GM12891 (cell line): ENCODE data around the gene ZSWIM5.
"Not testable (repeated sequence)": the region's sequence is repeated elsewhere in the genome, so short reads cannot be mapped to it uniquely, and the experiment has no call there.

Experiments used
- DNase-seq: peaks from one replicate; pipeline ENCODE4 v3.0.0; 2011; ENCODE audit warnings: low spot score; ENCODE audit not compliant: insufficient read length
- FAIRE-seq: peaks from 2 replicates; lab custom pipeline; 2011; peaks lifted over from hg19 to GRCh38; lab: Jason Lieb, UNC
- PAX5 ChIP-seq: IDR thresholded peaks from 2 replicates; pipeline ENCODE4 v1.6.1; 2011; ENCODE audit warnings: low read length, moderate library complexity, mild to moderate bottlenecking; ENCODE audit not compliant: insufficient read depth, severe bottlenecking
- POLR2A ChIP-seq: IDR thresholded peaks from 2 replicates; pipeline ENCODE4 v1.6.1; 2011; ENCODE audit warnings: low read depth, low read length, control low read depth
- POLR2AphosphoS5 ChIP-seq: IDR thresholded peaks from 2 replicates; pipeline ENCODE4 v1.6.1; 2011; ENCODE audit warnings: low read depth, low read length, control low read depth
- POU2F2 ChIP-seq: IDR thresholded peaks from 2 replicates; pipeline ENCODE4 v1.6.1; 2011; ENCODE audit warnings: low read depth, mild to moderate bottlenecking, control low read depth, low read length, moderate library complexity
- SPI1 ChIP-seq: IDR thresholded peaks from 2 replicates; pipeline ENCODE4 v1.6.1; 2011; ENCODE audit warnings: low read depth, low read length, control low read depth
- TAF1 ChIP-seq: IDR thresholded peaks from 2 replicates; pipeline ENCODE4 v1.6.1; 2011; ENCODE audit warnings: low read depth, low read length, control low read depth

Gene ZSWIM5

DNA sequence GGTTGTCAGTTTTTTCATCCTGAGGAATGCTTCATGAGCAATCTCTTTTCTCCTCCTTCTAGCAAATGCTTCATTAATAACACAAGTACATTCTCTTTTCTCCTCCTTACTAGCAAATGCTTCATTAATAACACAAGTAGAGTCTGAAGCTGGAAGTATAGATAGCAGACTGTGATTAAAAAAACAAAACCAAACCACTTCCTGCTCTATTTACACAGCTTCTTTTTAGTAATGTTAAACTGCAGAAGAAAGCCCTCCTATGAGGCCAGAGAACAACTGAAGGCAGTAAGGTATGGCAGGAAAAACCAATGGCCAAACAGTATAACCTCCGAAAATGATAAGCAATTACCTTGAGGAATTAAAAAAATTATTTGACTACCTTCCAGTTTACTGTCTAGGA, 90.1 kb downstream of the ZSWIM5 start:
- TF ChIP-seq SPI1 (no peak), POU2F2 (no peak)
- no peak for FAIRE-seq
- no peak for DNase-seq

DNA sequence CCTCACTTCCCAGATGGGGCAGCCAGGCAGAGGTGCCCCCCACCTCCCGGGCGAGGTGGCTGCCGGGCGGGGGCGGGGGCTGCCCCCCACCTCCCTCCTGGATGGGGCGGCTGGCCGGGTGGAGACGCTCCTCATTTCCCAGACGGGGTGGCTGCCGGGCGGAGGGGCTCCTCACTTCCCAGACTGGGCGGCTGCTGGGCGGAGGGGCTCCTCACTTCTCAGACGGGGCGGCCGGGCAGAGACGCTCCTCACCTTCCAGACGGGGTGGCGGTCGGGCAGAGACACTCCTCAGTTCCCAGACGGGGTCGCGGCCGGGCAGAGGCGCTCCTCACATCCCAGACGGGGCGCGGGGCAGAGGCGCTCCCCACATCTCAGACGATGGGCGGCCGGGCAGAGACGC, 91.2 kb downstream of the ZSWIM5 start:
- FAIRE-seq, DNase-seq: not testable (repeated sequence)

DNA sequence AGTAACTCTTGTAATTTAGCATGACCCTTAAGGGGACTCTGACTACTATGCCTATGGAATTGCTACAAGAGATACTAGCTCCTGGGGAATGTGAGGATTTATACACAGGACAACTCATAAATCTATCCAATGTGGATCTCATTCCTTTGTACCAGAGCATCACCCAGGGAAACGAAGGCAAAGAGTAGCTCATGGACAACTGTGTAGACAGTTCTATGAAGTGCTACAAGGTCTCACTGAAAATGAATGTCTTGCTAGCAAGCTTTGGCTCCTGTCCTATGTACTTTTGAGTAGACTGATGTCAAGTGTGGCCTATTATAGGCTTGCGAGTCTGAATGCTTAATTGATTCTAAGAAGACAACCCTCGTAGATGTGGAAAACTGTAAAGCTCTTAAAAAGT, 93.7 kb downstream of the ZSWIM5 start:
- FAIRE-seq (no peak), DNase-seq (no peak)
- TF ChIP-seq TAF1 = no peak
- TF ChIP-seq PAX5 = no peak
- TF ChIP-seq POU2F2 = no peak
- TF ChIP-seq SPI1 = no peak
- no peak for TF ChIP-seq POLR2A
- TF ChIP-seq POLR2AphosphoS5 = no peak

DNA sequence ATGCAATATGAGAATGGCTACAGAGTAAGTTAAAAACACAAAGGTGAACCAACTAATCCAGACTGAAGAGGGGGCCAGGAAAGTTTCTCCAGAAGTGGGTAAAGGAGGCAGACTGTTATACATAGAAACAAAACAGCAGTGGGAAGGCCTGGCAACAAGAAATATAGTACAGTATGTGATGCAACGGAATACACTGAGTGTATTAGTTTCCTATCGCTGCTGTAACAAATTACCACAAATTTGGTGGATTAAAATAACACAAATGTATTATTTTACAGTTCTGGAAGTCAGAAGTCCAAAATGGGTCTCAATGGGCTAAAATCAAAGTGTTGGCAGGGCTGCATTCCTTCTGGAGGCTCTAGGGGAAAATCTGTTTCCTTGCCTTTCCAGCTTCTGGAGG, 95.2 kb downstream of the ZSWIM5 start:
- DNase-seq (no peak), FAIRE-seq (no peak)
- TF ChIP-seq SPI1 = no peak
- no peak for TF ChIP-seq PAX5
- no peak for TF ChIP-seq POLR2AphosphoS5
- TF ChIP-seq POLR2A = no peak
- TF ChIP-seq TAF1 = no peak
- TF ChIP-seq POU2F2 = no peak

DNA sequence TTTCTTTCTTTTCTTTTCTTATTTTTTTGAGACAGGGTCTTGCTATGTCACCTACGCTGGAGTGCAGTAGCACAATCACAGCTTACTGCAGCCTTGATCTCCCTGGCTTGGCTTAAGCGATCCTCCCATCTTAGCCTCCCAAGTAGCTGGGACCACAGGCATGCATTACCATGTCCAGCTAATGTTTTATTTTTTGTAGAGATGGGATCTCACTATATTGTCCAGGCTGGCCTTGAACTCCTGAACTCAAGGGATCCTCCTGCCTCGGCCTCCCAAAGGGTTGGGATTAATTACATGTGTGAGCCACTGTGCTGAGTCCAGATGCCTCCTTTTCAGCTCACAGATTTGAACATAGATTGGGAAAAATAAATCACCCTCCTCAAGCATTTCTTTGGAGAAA, 98.6 kb downstream of the ZSWIM5 start:
- no peak for FAIRE-seq
- TF ChIP-seq PAX5 = no peak
- no peak for TF ChIP-seq TAF1
- no peak for TF ChIP-seq POLR2A
- no peak for DNase-seq

DNA sequence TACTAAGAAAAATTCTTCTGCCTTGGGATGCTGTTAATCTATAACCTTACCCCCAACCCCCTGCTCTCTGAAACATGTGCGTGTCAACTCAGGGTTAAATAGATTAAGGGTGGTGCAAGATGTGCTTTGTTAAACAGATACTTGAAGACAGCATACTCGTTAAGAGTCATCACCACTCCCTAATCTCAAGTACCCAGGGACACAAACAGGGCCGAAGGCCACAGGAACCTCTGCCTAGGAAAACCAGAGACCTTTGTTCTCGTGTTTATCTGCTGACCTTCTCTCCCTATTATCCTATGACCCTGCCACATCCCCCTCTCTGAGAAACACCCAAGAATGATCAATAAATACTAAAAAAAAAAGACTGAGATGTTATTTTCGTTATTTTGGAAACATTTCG, 99.5 kb downstream of the ZSWIM5 start:
- not testable (repeated sequence) for DNase-seq, FAIRE-seq

DNA sequence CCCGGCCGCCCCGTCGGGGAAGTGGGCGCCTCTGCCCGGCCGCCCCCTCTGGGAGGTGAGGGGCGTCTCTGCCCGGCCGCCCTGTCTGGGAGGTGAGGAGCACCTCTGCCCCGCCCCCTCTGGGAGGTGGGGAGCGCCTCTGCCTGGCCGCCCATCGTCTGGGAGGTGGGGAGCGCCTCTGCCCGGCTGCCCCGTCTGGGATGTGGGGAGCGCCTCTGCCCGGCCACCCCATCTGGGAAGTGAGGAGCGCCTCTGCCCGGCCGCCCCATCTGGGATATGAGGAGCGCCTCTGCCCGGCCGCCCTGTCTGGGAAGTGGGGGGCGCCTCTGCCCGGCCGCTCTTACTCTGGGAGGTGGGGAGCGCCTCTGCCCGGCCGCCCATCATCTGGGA, 100.3 kb downstream of the ZSWIM5 start:
- not testable (repeated sequence) for FAIRE-seq, DNase-seq

DNA sequence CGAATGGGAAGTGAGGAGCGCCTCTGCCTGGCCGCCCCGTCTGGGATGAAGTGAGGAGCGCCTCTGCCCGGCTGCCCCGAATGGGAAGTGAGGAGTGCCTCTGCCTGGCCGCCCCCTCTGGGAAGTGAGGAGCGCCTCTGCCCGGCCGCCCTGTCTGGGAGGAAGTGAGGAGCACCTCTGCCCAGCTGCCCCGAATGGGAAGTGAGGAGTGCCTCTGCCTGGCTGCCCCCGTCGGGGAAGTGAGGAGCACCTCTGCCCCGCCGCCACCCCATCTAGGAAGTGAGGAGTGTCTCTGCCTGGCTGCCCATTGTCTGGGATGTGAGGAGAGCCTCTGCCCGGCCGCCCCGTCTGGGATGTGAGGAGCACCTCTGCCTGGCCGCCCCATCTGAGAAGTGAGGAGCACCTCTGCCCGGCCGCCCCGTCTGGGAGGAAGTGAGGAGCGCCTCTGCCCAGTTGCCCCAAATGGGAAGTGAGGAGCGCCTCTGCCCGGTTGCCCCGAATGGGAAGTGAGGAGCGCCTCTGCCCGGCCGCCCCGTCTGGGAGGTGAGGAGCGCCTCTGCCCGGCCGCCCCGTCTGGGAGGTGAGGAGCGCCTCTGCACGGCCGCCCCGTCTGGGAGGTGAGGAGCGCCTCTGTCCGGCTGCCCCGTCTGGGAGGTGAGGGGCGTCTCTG, 100.8 kb downstream of the ZSWIM5 start:
- DNase-seq, FAIRE-seq: not testable (repeated sequence)

DNA sequence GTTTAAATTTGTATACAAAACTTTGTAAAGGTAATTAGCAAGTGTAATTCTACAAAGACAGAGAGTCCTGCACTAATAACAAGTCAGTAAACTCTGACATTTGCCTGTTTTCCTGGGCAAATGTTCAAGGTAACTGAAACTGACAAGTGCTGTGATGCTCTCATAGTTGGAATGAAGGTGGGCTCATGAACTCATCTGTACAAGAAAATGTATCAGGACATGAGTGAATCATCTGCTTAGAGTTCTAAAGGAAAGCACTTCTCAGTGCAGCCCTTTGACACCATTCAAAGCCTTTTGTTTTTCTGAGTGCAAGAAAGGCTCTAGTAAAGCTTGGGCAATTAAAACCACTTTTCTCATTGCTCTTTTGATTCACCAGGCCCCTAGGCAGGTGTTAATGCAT, 102.9 kb downstream of the ZSWIM5 start:
- TF ChIP-seq TAF1 = no peak
- no peak for TF ChIP-seq POLR2A
- no peak for TF ChIP-seq POLR2AphosphoS5
- no peak for TF ChIP-seq POU2F2
- TF ChIP-seq PAX5 = no peak
- no peak for TF ChIP-seq SPI1
- no peak for FAIRE-seq

DNA sequence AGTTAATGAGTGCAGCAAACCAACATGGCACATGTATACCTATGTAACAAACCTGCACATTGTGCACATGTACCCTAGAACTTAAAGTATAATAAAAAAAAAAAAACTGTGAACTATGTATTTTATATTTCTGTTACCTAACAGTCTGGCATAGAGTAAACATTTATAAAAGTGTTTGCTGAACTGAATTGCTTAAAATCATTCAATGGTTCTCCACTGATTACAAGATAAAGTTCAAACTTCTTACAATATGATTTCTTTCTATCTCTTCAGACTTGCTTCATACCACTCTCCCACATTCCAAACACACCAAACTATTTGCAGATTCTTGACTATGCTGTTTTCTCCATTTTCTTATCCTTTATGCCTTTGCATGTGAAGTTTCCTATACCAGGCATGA, 104.5 kb downstream of the ZSWIM5 start:
- DNase-seq (no peak), FAIRE-seq (no peak)
- TF ChIP-seq POLR2AphosphoS5 (no peak), TAF1 (no peak), SPI1 (no peak), POU2F2 (no peak), POLR2A (no peak), PAX5 (no peak)

More for the DNA sequence above, 102.9 kb downstream of the ZSWIM5 start:
- DNase-seq = no peak

DNA sequence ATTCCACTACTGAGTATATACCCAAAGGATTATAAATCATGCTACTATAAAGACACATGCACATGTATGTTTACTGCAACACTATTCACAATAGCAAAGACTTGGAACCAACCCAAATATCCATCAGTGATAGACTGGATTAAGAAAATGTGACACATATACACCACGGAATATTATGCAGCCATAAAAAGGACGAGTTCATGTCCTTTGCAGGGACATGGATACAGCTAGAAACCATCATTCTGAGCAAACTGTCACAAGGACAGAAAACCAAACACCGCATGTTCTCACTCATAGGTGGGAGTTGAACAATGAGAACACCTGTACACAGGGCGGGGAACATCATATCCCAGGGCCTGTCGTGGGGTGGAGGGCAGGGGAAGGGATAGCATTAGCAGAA, 104.9 kb downstream of the ZSWIM5 start:
- not testable (repeated sequence) for DNase-seq, FAIRE-seq

DNA sequence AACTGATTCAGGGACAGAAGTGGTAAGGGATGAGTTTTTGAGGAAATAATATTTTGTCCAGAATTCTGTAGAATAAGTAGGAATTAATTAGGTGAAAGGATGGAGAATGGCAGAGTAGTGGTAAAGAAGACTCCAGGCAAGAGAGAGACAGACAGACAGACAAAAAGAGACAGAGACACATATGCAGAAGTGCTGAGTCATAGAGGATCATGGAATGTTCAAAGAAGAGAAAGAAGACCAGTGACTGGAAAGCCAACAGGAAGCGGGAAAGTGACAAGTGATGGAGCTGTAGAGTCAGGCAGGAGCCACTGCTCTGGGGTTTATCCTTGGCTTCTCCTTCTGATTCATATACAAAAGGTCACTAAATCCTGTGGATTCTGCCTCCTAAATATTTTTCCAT, 108.5 kb downstream of the ZSWIM5 start:
- TF ChIP-seq TAF1 = no peak
- TF ChIP-seq SPI1 = no peak
- TF ChIP-seq POU2F2 = no peak
- no peak for TF ChIP-seq POLR2AphosphoS5
- TF ChIP-seq POLR2A = no peak
- TF ChIP-seq PAX5 = no peak
- DNase-seq = no peak
- FAIRE-seq = no peak
